GM18907 (cell line): ENCODE measurements around the gene CUEDC1.
"Not testable (repeated sequence)": the region's sequence is repeated elsewhere in the genome, so short reads cannot be mapped to it uniquely, and the experiment has no call there.

Experiments used
- ATAC-seq: cut with Tn5 transposase; IDR thresholded peaks from one replicate; pipeline ENCODE4 v1.9.1; 2021; ENCODE audit warnings: mild to moderate bottlenecking, moderate library complexity; ENCODE audit not compliant: unreplicated experiment

CUEDC1 gene

DNA sequence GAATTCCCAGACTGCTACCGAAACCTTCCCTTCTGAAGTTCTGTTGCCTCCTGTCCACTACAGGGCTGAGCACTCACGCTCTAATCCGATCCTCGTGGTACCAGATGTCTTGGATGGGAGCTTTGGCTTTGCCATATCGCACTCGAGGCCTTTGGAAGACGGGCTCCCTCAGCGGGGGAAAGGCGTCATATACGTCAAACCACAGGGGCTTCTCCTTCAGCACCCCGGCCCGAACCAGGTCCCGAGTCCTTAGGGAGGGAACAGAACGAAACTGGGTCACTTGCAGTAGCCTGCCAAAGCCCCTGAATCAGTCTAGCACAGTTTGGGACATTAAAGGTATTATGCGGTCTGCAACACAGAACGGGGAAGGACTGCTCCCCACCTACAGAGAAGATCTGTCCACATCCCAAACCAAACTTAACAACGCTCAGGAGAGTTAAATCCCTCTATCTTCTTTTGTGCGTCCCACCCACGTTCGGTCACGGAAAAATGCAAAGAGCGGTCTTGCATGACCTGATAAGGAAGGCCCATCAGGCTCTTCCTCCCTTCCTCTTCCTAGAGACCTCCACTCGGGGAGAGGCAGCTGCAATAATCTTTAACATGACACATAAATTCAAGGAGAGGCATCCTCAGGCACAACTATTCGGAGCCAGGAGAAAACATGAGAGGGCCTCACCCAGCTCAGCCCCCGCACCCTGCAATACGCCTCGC is 105.9 kb downstream of the CUEDC1 start:
- no peak for ATAC-seq

DNA sequence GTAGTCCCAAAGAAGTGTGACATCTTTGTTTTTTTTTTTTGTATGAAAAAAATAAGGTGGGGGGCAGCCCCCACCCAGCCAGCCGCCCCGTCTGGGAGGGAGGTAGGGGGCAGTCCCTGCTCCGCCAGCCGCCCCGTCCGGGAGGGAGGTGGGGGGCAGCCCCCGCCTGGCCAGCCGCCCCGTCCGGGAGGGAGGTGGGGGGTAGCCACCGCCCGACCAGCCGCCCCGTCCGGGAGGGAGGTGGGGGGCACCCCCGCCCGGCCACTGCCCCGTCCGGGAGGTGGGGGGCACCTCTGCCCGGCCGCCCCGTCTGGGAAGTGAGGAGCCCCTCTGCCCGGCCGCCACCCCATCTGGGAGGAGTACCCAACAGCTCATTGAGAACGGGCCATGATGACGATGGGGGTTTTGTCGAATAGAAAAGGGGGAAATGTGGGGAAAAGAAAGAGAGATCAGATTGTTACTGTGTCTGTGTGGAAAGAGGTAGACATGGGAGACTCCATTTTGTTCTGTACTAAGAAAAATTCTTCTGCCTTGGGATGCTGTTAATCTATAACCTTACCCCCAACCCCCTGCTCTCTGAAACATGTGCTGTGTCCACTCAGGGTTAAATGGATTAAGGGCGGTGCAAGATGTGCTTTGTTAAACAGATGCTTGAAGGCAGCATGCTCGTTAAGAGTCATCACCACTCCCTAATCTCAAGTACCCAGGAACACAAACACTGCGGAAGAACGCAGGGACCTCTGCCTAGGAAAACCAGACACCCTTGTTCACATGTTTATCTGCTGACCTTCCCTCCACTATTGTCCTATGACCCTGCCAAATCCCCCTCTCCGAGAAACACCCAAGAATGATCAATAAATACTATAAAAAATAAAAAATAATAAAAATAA is 108.9 kb downstream of the CUEDC1 start:
- ATAC-seq: not testable (repeated sequence)

DNA sequence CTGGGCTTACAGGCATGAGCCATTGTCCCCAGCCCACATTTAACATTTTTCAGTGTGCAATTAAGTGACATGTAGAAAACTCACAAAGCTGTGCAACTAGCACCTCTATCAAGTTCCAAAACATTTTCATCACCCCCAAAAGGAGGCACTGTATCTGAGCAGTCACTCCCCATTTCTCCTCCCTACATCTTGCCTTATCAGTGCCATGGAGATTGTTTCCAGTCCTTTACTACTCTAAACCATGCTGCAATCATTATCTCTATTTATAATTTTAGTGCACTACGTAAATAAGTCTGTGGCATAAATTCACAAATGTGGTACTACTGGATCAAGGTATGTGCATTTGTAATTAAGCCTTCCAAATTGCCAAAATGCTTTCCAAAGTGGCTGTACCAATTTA is 112.9 kb downstream of the CUEDC1 start:
- ATAC-seq: no peak

DNA sequence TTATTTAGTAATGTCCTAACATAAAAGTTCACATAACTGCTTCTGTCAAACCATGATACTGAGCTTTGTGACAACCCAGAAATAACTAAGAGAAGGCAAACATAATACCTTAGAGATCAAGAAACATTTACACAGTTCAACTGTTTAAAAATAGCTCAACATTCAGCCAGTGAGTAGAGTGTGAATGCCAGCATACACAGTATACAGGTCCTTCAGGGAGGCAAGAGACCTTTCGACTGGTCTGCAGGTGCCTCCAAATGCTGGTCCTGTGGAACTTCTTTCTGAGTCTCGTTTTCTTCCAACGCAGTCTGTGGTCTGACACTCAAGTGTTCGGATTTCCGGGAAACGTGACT is 115.7 kb downstream of the CUEDC1 start:
- no peak for ATAC-seq

DNA sequence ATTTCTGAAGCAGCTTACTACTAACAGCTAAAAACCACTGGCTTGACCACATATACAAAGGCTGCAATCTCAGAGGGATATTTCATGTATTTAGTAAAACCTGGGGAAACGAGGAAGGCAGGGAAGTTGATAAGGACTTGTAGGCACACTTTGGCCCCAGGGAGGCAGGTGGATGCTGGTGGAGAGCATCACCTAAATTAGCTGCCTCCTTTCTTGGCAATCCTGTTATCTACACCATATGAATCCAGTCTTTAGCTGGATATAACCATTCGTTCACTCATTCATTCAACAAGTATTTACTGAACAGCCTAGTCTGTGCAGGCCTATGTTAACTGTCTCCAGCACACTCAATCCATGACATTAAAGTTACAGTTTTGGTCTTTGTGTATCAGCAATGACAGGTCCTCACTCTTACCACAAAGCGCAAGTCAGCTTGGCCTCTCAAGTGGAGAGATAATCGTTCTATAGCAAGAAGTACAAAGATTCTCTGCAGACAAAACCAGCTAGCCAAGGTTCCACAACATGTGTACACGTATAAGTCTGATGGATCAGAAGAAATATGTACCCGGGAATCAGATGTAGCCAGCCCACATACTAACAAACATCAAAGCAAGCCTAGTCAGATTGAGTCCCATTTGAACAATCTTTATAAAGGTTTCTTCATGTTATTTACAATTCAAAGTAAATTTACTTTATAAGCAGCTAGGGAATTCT is 116.2 kb downstream of the CUEDC1 start:
- no peak for ATAC-seq

DNA sequence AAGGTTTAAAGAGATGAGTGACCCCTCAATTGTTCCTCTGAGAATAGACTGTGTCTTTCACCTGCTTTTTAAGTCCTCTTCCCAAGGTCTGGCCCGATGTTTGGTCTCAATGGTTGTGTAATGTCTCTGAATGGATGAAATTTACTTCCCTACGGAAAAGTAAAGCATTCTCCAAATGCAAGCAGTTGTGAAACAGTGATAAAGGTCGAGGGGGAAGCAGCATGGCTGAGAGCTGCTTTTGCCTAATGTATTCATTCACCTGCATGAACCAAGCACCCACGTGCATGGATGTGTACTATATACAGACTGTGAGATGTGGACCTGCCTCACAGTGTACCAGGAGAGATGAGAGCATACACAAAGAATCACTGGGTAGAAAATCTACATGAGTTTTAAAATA is 116.8 kb downstream of the CUEDC1 start:
- ATAC-seq: no peak

DNA sequence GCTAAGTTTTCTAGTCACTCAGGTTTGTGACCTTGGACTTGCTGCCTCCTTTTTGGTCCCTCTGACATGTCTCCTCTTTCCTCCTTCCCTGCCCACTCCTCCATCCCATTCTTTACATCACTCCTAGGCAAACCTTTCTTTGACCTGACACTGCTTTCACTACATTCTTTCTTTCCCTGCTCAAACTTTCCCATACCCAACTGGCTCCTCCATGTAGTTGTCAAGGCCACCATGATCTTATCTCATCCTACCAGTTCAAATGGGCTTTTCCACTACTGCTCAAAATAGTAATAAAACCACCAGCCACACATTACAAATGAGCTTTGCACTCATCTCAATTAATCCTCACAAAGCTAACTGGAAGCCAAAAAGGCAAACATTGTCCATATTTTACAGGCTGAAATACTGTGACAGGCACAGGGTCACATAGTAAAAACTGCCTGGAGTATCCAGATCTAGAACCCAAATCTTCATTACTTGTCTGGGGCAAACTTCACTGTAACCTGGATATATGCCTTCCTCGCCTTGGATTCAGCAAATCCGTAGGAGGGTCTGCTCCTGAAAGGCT is 119.8 kb downstream of the CUEDC1 start:
- ATAC-seq: no peak

DNA sequence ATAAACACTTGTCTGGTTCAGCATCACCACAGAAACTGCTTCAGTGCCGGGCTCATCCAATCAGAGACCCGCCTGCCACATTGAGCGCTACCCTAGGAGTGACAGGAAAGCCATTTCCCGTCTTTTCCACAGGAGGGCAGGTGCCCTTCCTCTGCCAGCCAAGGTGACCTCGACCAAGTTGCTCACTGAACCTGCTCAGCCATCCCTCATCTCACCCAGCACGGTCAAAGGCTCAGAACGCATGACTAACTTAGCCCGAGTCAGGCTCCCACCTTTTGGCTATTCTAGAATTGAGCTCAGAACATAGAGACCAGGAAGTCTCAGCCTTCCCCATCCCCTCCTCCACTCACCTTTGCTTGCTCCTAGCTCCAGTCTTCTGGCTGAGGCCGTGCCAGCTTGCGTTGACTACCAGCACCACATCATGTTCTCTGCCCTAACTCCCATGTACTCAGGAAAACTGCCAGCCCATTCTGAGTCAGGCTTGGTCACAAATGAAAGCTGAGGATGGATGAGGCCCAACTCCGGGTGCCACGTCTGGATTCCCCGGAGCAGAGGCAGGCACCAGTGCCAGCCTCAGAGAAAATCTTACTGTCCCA is 121.0 kb downstream of the CUEDC1 start:
- no peak for ATAC-seq

DNA sequence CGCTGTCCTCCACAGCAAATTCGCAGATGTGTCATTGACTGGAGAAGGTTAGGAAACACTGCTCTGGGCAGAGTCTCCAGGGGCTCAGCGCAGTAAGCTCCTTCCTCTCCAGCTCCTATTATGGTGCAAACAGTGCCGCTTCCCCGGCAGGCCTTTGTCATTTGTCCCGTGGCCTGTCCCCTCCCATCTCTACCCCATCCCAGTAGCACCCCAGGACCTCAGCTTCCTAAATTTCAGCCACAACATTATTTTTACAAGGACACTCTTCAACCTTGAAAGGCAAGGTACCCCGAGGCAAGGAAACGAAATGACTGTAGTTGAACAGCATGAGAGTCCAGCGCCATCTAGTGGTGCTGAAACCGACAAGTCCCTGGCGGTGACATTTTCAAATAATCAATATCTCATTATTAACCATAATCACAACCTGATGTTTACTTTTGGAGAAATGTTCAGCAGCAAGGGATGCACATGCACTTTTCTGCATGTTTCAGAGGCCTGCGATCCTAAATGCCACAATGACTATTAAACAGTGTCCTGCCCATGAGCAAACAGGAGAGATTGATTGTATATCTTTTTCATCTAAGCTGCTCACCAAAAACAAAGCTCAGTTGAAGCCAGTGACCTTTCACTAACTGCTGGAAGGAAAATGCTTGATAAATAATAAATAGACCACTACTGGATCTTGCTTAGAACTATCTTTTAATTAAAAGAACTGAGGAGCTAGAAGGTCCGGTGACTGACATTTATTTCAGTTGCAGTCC is 121.9 kb downstream of the CUEDC1 start:
- ATAC-seq: no peak

DNA sequence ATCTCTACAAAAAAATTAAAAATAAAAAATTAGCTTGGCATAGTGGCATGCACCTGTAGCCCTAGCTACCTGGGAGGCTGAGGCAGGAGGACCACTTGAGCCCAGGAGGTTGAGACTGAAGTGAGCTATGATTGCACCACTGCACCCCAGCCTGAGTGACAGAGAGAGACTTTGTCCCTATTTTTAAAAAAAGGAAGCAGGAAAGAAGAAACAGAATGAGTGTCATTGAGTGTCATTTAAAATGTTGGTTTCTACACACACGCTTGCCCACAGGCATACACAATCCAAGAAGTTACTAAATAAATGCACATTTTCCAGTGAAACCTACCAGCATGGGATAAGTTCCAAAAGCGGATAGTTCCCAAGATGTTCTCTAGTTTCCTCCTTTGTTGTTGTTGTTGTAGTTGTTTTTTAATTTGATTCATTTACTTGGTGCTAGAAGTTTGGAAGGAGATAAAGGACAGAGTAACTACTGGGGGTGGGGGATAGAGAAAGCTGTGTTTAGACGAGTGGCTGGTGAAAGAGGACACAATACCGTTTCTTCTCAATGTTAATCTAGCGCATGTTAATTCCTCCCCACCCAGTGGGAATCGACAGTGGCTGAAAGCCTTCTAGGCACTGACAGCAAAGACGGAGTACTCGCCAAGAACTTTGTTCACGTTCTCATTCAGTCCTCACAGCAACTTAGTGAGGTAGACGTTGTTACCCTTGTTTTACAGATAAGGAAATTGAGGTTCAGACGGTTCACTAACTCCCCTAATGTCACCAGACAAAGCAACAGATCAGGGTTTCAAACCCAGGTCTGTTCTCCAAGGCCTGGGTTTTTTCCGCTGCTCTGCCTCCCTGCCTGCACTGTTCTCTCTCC is 122.7 kb downstream of the CUEDC1 start:
- ATAC-seq: no peak

DNA sequence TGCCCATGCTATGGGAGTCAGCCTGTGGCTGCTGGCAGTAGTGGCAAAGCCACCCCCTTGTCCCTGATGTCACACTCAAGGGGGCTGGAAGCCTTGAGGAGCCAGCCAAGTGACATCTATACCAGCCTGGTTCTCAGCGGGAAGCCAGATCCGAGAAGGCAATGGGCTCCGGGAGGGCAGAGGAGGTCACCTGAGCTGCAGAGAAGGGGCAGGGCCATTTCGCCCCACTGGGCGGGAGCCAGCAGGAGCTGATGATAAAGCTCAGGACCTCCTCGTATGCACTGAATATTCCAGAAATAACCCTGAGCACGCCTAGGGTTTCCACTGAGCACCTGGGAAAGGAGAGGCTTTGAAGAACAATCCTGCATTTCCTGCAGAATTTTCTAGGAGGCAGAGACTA is 124.3 kb downstream of the CUEDC1 start:
- no peak for ATAC-seq

DNA sequence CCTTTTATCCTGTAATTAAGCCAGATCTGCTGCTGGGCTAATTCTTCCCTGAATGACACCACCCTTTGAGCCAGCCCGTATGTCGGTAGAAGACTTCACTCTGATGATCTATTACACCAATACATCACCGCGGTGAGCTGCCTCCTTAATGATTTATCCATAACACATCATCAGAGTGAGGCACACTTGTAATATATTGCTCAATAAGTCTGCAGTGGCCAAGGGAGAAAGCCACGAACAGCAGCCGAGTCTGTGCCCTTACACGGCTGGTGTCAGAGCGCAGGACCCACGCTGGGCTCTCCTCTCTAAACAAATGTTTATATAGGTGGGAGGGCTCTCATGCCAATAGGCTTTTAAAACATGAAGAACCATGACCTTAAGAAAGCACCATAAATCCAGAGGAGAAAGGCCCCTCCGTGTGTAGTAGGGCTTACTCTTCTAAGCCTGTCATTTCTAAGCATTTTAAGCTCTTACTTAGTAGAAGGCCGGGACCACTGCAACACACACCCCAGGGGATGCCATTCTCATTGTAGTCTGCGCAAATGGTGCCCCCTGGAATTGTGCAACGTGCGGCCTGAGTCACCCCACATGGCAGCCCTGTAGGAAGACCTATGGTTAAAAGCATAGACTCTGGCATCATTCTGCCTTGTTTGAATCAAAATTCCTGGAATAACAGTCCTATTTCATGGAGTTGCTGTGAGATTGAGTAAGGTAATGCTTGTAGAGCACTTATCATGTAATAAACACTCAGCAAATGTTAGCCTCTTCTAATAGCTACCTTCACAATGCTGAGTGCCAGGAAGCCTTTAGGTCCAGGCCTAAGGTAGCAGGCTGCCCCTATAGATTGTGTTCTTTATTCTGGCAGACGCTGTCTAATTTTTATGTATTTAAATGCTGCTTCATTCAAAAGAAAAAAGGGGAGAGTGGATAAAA is 131.5 kb downstream of the CUEDC1 start:
- no peak for ATAC-seq

DNA sequence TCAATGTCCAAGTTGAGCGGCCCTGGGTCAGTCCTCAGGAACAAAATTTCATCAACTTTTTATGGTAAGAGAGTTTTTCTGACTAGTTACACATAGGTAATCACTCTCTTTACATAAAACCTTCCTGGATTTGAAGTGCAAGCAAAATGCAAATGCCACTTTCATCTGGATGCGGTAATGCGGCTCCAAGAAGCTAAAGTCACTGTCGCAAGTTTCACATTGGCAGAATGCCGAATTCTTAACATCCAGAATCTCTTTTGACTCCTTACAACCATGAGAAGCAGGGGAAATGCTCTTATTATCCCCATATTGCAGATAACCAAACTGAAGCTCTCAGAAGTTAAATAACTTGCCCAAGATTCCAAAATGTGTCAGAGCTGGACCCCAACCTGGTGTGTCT is 135.3 kb downstream of the CUEDC1 start:
- no peak for ATAC-seq

DNA sequence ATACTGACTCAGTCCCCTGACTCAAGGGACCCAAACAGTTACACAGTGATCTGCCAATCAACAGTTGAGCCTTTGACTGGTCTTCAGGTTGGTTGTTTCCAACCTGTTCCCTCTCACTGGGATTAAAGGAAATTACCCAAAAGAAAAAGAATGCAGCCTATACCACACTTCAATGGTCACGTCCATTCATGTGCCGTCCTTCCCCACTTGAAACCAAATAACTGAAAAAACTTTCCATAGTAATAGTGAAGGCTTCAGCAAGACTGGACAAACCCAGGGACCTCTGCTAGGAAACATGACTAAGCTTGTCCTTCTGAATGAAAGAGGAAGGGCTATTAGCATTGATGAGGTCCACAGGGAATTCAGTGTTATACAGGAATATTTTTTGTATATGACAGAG is 135.9 kb downstream of the CUEDC1 start:
- no peak for ATAC-seq

DNA sequence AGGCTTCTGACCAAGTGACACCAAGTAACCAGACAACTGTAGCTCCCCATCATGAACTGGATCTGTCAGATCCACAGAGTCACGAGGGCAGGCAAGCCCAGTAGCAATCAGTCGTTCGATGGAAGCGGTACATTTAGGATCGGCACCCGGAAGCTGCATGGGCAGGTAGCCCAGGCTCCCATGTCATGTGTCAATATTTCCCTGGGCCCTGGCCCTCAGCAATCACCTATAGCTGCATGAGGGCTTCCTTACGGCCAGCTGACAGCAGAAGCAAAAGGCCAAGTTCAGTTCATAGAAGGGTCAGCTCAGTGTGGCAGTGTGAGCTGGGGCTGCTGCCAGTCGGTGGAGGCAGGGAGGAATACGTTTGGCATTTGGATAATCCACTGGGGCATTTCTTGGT is 137.1 kb downstream of the CUEDC1 start:
- ATAC-seq: no peak

DNA sequence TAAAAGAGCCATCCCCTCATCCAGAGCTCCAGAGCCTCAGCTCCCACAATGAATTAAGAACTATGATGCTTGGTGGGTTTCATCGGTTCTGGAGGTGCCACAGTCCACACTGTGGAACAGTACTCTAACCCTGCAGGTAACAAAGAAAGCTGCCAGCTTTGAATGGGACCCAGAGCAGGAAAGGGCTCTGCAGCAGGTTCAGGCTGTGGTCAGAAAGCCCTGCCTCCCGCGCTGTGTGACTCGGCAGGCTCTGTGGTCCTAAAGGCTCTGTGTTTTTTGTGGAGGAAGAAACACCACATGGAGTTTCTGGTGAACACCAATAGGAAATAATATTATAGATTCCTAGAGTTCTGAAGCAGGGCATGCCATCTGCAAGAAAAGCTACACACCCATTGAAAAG is 137.9 kb downstream of the CUEDC1 start:
- no peak for ATAC-seq

DNA sequence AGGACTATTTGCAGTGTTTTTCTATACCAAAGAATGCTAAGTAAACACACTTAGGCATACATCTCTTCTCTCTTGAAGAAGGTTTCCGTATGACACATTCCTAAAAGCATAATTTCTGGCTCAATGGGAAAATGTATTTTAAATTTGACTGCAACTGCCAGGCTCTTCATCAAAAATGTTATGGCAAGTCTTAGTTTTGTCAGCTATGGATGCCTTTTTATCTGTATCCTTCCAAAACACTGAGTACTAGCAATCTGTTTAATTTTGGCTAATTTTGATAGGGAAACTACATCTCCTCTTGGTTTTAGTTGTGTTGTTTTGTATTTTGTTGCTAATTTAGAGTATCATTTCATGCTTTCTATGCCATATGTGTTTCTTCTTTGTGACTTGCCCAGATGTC is 140.8 kb downstream of the CUEDC1 start:
- no peak for ATAC-seq

DNA sequence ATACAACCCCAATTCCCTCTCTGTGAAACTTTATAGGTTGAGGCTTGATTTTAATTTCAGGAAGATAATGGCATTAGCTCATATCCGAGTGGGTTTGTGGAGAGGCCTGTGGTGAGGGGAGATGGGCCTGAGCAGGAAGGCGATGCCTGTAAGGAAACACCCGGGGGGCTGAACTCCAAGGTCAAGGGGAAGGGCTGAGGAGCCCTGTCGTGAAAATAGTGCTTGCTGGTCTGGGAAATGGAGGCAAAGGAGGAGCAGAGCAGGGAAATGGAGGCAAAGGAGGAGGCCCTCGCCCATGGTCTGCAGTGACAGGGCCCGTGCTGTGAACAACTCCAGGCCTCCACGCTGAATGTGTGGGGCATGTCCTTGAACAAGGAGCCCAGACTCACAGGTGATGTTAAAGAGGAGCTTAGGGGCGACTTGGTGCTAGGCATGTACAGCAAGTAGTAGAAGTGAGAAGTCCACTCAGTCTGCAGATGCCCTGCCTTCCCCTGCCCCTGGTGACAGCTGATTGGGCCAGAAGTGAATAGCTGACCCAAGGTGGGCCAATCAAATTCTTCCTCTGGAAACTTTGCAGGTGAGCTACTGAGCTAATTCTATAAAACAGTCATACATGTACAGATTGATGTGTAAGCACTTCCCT is 143.5 kb downstream of the CUEDC1 start:
- ATAC-seq: no peak
